ENCODE measurements around the gene TRAF3.

TRAF3 gene

DNA sequence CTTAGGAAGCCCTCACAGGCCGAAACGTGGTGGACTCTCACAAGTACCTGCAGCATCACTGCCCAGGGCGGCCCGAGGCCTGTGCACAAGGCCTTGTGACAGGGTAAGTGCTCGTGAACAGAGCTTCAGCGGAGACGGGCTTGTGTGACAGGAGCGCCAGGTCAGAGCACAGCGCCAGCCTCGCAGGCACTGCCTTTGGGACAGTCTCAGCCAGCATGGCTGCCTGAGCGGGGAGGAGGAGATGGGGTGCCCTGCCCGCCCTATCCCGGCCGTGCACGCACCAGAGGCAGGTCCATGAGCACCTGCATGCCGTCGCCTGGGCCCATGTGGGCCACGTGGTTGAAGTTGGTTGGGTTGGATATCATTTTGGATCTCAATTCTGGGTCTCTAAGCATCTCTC, 162.1 kb downstream of the TRAF3 start:
- no peak for DNase-seq (ENCODE audit: low spot score)

GRCh38 chr14:102939820-102940561, 162.7 kb downstream of the TRAF3 start:
- no peak for DNase-seq (ENCODE audit: low spot score)

DNA sequence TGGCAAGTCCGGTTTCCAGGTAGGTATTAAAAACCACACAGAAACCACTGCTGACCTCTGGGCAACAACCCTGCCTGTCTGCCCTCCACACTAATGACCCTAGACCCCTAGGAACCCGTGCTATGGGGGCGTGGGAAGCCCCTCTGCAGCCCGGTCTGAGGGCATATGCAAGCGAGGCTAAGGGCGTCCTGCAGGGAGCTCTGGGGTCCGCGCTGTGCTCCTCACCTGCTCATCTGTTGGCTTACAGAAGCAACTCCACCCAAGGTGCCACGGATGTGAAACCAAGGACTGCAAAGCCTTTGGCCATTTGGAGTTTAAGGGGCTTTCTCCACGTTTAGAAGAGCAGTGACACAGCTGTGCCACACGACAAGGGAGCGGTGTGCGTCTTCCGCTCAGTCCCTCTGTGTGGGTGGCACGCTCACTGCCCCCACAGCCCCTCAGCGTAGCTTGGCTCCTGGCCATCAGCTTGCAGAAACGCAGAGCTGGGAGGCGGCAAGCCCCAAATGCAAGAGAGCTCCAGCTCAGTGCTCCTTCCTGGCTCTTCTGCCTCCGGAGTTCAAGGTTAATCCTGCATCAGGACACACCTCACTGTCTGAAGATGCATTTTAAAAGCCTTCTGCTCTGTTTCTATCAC, 163.6 kb downstream of the TRAF3 start:
- no peak for DNase-seq (ENCODE audit: low spot score)

DNA sequence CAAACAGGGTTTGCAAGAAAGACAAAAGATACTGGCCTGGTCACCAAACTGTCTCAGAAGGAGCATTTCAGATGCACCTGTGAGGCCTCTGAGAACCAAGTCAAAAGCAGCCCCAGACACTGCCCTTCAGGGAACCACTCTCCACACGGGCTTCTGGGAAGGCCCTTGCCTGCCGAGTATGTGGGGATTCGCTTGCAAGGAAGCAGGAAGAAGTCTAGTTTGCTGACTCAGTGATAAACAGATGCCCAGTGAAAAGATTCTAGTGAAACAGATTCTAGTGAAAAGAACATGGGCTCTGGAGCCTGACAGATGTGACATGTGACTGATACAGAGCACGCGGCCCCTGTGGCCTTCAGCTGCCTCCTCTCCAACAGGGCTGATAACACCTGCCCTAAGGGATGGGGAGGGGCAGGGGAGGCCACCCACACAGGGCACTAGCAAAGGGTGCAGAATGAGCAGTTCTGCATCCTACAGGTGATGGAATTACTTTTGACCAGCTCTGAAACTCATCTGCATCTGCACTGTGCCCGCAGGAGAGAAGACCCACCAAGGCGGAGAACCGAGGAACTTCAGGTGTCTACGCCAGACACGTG, 164.3 kb downstream of the TRAF3 start:
- no peak for DNase-seq (ENCODE audit: low spot score)

DNA sequence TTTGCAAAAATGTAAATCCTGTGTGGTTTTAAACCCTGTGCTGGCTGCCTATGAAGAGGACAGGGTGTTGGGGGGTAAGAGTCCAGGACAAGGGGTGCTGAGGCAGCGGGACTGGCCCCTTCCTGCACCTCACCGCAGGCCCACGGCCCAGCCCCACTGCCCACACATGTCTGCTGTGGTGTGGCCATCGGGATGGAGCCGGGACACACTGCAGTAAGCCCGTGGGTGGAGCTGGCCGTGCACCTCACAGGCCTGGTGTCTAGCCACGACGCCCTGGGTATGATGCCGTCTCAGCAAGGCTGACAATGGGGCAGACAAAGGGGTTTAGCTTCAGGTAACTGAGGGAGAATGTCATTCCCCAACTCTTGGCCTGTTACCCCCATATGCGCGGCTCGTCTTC, 164.8 kb downstream of the TRAF3 start:
- no peak for DNase-seq (ENCODE audit: low spot score)

- DNase-seq (ENCODE audit: low spot score), result no peak
These were observed 166.2 kb downstream of the TRAF3 start for GRCh38 chr14:102943454-102943853.

GRCh38 chr14:102943979-102944378, 166.7 kb downstream of the TRAF3 start:
- DNase-seq (ENCODE audit: low spot score), result no peak

DNA sequence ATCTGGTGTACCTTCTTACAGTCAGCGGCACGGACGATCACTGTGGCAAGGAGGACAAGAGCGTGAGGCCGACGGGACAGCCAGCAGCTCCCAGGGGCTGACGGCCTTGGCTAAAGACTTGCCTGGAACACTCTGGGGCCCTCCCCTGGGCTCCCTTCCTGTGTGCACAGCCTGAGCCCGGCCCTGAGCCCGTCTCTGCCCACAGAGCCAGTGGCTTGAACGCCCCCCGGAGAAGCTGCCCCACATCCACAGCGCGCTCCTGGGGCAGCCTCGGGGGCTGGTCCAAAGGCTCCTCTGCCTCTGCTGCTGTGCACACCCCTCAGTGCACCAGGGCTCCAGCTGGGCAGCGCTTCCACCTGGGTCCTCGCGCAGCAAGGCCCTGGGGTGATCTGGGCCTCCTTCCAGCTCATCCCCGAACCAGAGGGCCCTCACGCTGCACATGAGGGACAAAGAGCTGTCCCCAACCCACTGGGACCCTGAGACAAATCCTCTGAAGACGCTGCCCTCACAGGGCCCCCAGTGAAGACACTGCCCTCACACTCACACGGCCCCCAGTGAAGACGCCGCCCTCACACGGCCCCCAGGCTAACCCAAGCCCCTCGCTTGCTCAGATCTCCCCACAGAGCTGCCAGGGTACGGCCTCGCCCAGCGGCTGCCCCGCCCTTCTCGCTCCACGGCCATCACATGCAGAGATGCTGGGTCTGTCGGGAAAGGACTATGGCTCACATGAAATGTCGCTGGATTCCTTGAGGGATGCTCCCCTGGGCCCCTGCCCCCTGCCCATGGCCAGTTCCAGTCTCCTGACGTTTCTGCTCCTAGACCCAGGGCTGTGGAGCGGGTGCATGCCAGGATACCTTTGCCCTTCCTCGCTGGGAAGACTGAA, 167.4 kb downstream of the TRAF3 start:
- no peak for DNase-seq (ENCODE audit: low spot score)

DNA sequence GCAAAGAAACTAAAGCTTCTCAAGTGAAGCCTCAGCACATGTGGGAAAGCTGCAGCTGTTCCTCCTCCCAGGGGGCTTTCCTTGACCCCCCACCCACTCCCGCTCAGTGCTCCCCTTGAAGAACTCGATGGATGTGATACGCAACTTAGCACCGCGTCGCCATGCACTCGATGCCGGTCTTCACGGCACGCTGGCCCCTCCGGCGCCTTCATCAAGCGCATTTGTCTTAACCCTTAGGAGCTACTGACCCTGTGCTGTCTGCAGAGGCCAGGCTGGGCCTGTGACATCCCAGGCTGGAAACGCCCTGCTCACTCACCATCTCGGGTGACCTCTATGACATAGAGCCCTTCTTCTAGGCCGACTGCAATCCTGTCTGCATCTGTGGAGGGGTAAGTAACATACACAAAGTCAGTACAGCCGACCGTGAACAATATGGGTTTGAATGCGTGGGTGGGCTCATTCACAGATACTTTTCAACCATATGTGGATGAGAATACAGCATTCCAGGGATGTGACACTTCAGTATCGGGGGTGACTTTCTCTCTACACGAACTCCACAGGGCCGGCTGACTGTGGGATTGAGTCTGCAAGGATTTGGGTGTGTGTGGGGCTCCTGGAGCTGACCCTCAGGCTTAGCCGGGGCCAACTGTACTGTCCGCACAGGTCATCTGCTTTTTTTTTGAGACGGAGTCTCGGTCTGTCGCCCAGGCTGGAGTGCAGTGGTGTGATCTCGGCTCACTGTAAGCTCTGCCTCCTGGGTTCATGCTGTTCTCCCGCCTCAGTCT, 168.3 kb downstream of the TRAF3 start:
- DNase-seq (ENCODE audit: low spot score), result no peak

DNA sequence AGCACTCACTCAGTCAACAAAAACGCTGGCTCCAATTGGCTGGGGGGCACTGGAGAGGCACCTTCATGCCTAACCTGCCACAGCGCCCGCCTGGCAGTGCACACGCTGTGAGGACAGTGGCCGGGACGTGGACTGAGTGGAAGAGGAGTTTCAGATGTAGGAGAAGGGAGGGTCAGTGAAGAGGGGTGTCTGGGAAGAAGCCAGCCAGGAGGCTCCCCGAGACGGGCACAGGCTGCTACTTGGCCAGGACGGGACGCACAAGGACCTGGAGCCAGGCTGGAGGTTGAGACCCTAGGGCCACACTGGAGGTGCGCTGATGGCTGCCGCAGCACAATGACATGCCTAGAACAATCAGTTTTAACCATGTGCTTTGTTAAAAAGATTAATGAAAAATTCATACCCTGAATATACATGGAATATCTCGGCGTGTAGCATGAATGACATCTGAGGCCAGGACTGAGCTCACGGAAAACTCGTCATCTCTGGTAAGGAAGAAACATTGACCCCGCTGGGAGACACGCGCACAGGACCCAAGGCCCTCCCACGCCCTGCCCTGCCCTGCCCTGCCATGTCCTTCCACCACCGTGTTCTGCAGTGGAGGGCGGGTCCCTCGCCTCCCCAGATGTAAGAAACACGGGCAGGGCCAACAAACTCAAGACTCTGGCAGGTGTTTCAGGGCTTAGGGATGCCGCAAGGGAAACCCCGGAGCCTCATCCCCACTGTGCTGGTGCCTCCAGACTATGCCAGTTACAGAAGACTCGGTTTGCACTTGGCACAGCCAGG, 170.3 kb downstream of the TRAF3 start:
- no peak for DNase-seq (ENCODE audit: low spot score)

- DNase-seq (ENCODE audit: low spot score), result no peak
These were observed 171.4 kb downstream of the TRAF3 start for GRCh38 chr14:102948698-102949061.

GRCh38 chr14:102949062-102949800, 172.0 kb downstream of the TRAF3 start:
- peak; percentile 53 for DNase-seq (ENCODE audit: low spot score)

DNA sequence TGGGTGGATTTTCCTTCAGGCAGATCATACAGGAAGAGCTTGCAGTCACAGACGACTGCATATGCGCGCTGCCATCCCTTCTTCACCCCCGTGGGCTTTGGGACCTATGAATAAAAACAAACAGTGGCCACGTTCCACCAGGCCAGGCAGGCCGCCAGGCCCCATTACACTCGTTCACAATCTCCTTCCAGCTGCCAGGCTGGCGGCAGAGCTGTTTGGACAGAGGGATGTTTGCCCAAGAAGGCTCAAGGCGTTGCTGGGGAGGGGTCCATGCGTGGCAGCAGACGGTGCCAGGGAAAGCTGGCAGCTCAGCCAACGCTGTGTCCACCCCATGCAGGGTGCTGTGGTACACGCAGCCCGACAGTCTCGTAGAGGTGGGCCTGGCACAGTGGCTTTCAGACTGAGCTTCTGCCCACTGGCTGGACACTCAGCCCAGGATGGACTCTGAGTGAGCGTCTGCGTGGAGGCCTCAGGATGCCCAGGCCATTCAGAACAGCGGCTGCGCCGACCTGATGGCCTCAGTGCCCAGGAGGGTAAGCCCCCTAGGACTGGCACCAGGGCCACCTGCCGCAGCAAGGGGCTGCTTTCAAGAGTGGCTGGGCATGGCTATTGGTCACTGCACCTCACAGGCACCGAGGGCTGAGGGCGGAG, 172.7 kb downstream of the TRAF3 start:
- DNase-seq (ENCODE audit: low spot score), result no peak

DNA sequence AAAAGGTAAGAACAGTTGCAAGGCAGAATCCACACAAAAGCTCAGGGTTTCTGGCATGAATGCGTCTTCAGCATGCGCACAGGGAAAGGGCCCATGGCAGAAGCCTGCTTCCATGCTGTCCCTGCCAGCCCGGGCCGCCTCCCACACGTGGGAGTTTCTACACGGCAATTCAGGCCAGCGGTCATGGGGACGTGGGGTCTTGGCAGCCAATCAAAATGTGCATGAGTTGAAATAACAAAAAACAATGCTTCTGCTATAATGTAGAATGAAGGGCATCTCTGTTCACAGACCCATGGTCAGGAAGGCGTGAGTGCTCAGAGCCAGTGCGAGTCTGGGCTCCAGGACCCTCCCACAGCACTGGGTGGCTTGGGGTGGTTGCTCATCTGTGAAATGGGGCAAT, 173.8 kb downstream of the TRAF3 start:
- no peak for DNase-seq (ENCODE audit: low spot score)

- DNase-seq (ENCODE audit: low spot score), result no peak
These were observed 174.6 kb downstream of the TRAF3 start for GRCh38 chr14:102951799-102952198.

GRCh38 chr14:102952276-102952675, 175.0 kb downstream of the TRAF3 start:
- DNase-seq (ENCODE audit: low spot score), result no peak

DNA sequence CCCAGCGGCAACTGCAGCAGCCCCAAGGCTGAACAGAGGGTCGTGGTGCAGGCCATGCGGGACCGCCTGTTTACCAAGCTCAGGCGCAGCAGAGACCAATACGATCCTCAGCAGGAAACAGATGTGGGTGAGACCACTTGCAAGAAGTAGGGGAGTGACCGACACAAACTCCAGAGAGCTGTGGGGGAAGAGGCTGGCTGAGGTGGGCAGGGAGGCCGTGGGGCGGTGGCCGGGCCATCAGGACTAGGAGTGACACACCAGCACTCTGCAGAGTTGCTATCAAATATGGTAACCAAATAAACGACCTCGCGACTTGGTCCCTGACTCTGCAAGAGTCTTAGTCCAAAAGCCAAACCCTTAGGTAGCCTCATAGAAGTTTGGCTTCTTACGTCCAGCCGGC, 175.9 kb downstream of the TRAF3 start:
- no peak for DNase-seq (ENCODE audit: low spot score)

DNA sequence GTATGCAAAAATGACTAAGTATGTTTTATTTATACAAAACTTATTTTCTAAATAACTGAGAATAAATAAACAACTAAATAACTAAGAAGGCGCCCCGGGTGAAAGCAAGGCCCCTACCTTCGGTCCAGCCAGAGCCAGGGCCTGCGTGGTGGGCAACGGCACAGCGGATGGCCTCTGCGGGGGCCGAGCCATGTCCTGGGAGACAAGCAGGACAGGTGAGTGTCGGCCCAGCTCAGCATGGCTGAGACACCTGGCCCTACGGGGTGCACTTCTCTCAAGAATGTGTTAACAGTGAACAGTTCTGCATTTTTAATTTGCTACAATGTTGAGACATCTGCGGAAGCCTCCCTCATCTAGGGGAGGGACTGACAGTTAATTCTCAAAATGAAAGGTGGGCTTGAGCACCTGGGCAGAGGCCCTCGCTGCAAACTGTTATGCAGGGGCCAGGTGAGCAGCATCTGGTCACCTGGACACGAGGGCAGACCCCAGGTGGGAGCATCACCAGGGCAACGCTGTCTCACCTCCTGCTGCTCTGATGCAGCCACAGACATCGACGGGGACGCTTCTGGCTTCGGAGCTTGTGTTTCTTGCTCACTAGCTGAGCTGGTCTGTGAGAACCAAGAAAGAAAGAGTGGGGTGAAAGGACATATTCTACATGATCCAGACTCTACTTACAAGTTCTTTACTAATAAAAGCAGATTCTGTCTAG, 177.0 kb downstream of the TRAF3 start:
- DNase-seq (ENCODE audit: low spot score), result no peak
